Epidermal melanocyte (primary cell): ENCODE results near the gene WASHC4.
"Not testable (repeated sequence)": the region's sequence is repeated elsewhere in the genome, so short reads cannot be mapped to it uniquely, and the experiment has no call there.

Experiments used
- DNase-seq: peaks from one replicate; pipeline ENCODE4 v3.0.0; 2011; ENCODE audit warnings: low spot score; ENCODE audit not compliant: insufficient read length

Gene WASHC4

DNA sequence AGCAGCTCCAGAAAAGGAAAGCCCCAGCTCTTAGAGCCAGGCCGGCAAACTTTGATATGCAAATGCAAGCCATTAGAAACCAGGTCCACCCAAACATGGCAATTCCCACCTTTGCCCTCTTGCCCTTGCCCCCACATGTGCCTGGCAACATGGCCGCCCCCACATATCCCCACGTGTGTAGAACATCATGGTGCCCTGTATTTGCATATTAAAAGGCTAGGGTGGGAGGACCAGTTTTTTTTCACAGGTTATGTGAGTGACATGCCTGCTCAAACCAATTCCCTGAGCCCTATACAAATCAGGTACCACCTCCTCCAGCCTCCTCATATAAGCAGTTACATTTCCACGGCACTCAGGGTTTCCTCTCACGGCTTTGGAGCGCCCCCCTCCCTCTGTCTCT is 17.2 kb upstream of the WASHC4 start:
- no peak for DNase-seq

DNA sequence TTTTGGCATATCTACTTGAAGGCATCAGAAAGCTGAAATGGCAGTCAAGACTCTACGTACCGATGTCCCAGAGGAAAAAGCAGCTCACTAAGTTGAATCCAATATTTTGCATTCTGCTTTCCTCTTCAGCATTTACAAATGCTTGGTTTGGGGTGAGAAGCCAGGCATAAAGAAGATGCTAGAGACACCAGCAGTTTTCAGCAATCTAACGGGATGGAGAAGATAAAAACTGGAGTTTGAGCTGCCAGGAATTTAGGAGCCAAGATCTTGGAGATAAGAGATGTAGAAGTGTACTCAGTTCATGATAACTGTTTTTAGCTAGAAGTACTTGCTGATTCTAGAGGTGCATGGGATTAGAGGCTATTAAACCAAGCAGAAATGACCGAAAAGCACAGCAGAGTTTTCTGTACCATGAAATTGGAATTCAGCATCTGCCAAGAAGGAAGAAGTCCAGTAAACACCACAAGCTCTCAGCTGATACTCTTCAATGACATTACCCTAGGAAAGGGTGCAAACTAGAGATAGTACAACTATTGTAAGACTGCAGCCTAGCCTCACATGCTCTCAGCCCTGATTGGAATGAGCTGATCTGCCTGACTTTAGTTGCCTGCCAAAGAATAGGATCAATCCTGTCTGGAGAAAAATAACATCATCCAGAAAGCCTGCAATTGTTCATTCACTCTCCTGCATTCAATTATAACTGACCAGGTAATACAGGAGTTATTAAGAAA is 15.9 kb upstream of the WASHC4 start:
- peak; percentile 47 for DNase-seq

DNA sequence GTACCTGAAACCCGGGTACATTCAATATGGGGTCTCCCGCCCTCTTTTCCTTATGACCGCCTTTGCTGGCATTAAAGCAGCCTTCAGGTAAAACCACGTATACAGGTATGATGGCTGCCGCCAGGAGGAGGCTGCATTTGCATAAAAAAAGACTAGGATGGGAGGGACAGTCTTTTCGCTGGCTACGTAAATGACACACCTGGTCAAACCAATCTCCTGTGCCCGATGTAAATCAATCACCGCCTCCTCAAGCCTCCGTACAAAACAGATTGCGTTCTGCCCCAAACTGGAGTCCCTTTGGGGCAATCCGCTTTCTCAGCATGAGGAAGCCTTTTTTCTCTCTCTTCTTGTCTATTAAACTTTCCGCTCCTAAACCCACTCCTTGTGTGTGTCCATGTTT is 15.2 kb upstream of the WASHC4 start:
- no peak for DNase-seq

DNA sequence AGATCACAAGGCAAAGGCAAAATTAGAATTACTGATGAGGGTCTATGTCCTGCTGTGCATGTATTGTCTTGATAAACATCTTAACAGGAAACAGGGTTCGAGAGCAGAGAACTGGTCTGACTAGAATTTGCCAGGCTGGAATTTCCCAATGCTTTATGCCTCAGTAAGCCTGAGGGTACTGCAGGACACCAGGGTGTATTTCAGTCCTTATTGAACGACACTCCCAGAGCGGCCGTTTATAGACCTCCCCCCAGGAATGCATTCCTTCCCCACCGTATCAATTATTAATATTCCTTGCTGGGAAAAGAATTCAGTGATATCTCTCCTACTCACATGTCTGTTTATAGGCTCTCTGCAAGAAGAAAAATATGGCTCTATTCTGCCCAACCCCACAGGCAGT is 12.2 kb upstream of the WASHC4 start:
- DNase-seq, result not testable (repeated sequence)

DNA sequence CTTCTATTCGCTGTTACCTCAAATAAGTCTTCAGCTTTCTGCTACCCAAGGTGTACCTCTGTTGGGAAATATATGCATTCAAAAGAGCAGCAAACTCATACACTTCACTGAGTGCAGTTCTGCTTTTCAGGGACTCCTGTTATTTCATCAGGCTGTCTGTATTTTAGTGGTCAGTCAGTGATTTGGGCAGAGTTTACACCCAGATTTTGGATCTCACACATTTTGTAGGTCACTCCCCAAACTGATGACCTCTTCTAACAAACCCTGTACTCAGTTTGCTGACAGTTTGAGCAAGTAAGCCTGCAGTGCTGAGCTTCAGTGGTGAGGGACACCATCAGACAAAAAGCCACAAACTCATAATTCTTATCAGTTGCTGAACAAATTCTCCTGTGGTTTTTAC is 8.2 kb upstream of the WASHC4 start:
- no peak for DNase-seq

DNA sequence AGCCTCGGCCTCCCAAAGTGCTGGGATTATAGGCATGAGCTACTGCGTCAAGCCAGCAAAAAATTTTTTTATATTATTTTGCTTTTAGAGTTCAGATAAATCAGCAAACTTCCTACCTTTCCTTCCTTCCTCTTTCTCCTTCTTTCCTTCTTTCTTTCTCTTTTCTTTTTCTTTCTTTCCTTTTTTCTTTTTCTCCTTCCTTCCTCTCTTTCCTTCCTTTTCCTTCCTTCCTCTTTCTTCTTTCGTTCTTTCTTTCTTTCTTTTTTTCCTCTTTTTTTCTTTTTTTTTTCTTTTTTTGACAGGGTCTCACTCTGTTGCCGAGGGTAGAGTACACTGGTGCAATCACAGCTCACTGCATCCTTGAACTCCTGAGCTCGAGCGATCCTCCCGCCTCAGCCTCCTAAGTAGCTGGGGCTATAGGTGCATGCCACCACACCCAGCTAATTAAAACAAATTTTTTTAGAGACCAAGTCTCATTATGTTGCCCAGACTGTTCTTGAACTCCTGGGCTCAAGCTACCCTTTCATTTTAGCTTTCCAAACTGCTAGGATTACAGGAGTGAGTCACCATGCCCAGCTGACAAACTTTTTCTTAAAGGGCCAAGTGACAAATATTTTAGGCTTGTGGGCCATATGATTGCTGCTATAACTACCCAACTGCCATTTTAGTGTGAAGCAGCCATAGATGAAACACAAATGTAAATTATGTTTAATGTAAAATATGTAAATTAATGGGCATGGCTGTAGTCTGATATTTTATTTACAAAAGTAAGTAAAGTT is 7.1 kb upstream of the WASHC4 start:
- DNase-seq, result no peak

DNA sequence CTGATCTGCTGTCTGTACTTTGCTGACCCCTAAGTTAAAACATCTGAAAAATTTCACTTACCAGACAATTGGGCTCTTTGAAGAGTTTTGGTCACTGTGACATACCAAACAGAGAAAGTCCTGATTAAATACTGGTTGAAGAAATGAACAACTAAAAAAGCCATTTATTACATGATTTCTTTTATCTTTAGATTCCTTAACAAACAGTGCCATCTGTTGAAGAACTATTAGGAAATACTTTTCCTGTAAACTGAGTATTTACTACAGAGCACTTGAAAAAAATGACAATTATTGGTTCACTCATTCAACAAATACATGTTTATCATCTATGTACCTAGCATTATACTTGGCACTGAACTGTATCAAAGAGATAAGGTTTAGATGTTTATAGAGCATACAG is 6.5 kb upstream of the WASHC4 start:
- DNase-seq, result peak; percentile 38

DNA sequence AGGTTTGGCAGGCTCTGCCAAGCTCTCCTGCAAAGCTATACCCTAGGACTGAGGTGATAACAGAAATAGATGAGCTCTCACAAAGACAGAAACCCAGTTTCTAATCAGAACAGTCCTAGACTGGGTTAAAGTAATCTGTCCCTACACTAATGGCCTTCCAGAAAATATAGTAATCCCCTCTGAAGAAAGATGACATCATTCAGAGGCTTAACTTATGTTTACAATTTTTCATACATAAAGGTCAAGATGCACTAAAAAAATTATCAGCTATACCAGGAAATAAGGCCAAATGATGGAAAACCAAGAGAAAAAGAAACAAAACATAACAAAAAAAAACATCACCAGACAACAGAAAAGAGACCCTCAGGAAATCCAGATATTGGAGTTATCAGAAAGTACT is 4.9 kb upstream of the WASHC4 start:
- no peak for DNase-seq

DNA sequence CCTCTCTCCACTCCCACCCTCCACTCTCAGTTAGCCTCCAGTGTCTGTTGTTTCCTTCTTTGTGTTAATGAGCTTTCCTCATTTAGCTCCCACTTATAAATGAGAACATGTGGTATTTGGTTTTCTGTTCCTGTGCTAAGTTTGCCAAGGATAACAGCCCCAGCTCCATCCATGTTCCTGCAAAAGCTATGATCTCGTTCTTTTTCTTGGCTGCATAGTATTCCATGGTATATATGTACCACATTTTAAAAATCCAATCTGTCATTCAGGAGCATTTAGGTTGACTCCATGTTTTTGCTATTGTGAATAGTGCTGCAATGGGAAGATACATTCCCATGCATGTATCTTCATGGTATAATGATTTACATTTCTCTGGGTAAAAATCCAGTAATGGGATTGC is 2.8 kb upstream of the WASHC4 start:
- no peak for DNase-seq

DNA sequence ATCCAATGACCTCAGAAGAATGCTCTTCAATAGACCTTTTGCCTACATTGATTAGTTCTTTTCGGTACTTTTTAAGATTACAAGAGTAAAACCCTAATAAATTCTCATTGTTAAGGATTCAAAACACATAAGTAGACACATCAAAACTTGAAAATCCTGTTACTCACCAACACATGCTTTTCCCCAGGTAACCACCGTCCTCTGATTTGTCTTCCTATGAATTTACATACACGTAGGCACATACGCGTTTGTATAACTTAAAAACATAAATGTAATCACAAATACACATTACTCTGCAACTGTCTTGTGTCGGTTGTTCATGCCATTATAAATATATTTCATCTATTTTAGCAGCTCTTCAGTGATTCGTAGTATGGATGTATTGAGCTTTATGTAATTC is 910 bp upstream of the WASHC4 start:
- DNase-seq, result no peak

DNA sequence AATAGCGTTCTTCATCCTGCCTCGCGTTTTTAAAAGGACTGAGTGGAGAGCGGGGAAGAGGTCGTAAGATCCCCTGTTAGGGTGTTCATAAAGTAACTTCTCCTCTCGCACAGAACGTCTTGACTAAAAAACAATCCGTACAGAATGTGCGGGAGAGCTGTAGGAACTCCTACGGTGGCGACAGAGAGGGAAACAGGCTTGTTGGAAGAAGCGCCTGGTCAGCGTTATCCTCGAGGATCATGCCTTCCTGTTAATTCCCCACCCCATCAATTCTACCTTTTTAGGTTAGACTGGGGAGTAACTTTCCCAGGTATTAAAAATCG is 399 bp upstream of the WASHC4 start:
- no peak for DNase-seq

DNA sequence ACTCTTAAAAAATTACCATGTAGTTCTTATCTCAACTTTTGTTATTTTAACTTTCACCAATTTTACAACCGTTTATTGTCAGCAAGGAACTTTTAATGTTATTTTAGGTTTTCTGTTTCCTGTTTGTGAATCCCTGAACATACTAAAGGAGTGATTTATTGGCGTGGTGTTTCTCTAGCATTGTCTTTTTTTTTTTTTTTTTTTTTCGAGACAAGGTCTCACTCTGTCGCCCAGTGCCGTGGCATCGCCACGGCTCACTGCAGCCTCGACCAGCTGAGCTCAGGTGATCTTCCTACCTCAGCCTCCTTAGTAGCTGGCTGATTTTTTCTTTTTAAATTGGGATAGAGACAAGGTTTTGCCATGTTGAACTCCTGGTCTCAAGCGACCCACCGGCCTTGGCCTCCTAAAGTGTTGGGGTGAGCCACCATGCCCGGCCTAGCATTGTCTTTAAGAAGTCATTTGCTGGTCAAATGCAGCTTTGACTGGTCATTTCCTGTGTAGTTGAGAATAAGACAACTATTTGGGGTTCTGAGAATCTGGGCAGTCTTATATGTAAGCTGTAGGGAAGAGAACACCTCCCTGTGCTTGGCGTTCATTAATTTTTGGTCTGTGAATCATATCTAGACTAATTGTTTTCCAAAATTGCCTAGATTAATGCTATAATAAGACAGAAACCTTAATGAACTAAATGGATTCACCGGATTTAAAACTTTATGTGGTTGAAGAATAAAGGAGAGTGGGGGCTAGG is 2.1 kb downstream of the WASHC4 start:
- no peak for DNase-seq

DNA sequence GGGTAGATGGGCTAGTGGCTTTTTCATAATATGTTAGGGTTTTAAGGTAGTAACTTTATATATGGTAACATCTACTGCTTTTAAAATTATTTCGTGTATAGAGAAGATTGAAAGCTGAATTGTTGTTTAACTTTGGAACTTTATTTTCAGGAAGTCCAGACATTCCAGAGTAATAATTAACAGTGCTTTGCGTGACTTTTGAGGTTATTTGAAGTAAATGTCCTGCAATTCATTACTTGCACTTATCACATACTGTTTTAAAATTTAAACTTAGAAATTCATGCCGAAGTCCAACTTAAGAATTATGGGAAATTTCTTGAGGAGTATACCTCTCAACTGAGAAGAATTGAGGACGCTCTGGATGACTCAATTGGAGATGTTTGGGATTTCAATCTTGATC is 3.3 kb downstream of the WASHC4 start:
- DNase-seq, result no peak

DNA sequence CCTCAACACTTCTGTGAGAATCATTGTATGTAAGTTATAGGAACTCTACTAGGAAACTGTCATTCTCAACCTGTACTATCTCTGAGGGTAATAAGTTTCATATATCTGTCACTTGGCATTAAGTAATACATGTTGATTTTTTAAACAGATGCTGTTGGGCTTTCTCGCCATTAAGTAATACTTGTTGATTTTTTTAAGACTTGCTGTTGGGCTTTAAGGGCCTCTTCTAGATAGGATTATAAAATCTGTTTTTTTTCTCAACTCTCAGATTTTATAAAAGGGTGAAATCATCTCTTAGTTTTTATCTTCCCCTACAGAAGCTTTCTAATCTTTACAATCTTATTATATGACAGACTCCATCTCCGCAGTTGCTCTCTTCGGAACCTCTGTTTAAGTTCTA is 5.6 kb downstream of the WASHC4 start:
- no peak for DNase-seq

DNA sequence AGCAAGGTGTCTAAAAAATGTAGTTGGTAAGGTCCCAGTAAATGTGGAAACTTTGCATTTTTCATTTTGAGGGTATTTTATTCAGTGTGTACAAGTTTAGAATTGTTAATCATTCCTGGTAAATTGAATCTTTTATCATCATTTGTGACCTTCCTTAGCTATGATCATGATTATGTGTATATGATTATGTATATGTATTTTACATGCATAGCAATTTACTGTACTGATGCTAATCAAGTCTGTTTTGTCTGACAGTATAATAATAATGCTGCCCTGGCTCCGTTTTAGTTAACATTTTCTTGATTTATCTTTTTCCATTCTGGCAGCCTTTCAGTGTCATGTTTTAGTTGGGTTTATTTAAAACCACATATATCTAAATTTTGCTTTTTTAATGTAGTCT is 9.4 kb downstream of the WASHC4 start:
- DNase-seq, result no peak

DNA sequence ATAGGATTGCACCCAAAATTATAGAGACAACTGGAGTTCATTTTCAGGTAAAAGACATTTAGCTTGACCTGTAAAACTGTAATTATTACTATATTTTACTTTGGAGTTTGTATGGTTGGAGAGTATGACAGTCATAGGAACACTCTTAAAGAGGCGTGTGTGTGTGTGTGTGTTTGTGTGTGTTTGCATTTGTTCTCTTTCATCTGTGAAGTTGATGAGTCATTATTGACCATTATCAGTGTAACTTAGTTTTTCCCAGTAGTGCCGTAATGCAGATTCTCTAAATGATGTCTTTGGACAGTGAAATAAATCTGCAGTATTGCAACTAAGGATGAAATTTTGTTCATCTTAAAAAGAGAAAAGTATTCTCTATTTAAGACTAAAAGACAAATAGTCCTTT is 13.0 kb downstream of the WASHC4 start:
- DNase-seq, result no peak

DNA sequence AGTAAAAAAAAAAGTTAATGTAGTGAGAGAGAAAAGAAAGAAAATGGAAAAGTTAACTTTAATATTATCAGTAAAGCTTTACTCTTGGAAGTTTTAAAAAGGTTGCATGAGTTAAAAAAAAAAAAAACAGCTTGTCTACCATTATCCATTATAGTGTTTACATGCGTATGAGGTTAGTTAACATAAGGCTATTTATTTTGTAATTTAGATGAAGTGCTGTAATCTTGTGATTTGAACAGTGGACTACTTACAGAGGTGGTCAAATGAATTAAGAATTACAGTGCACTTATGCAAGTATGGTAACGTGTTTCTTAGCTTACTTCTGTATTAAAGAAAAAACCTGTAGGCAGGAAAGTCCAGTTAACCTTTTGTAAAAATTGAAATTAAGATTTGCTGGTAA is 30.7 kb downstream of the WASHC4 start:
- DNase-seq, result no peak

DNA sequence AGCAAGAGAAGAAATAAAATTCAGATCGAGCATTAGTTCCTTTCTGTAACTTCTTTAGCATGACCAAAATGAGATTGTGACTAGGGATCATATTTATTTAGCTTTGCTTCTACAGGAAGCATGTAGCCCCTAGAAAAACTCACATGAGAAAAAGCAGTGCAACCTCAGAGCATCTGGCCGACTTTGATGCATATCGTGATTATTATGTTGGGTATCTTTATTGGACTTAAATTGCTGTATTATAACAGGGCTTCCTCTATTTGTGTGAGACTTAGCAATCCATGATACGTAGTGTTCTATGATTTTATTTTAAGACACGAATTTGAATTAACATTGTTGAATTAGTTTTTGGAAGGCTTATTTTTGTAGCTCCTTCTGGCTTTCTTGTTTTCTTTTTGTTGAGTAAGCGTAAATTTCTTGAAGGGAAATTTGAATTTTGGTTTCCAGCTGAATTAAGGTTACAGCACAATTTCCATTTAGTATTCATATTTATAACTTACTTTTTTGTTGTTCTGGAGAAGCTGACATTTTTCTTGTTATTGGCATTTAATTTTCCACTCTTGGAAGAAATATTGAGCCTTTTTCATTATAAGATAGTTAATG is 33.9 kb downstream of the WASHC4 start:
- DNase-seq, result no peak

DNA sequence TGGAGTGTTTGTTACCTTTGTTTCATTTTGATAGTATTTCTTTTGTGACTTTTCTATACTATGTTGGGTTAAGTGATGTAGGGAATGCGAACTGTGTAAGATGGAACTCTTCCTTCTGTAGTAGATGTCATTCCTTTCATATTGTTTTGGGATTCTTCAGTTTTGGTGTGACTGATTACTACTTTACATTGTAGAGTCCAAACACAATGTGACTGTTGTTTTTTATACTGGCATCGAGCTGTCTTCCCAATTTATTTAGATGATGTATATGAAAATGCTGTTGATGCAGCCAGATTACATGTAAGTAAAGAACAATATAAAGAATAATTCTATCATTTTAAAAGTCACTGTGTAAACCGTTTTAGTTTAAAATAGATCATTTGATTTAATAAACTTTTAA is 34.7 kb downstream of the WASHC4 start:
- DNase-seq, result no peak

DNA sequence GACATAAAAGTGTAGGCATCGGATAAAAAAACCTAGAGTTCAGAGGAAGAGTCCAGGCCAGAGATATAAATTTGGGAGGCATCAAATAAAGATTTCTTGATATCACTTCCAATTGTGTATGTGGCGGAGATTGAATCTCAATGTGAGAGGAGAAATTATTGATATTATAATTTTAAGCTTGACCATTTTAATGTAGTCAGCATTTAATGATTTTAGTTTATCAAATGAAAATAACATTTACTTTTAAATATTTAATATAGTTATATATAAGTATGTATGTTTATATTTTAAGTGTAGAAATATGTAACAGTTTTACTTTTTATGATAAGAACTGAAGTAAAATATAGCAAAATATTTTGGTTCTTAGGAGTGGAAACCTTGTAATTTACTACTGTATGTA is 48.7 kb downstream of the WASHC4 start:
- DNase-seq, result no peak

DNA sequence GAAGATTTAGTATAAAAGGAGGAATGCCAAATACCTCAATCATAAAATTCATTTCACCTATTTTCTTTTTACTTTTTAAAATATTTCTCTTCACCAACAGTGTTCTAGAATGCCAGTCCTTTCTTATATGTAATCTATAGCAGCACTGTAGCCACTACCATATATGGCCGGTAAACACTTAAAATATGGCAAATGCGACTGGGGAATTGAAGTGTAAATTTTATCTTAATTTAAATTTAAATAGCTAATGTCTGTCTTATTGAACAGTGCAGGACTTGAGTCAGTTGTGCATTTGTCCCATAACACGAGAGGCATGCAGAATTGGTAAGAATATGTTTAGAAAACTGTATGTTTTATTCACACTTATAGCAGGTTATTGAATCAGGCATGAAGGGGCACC is 50.1 kb downstream of the WASHC4 start:
- no peak for DNase-seq

DNA sequence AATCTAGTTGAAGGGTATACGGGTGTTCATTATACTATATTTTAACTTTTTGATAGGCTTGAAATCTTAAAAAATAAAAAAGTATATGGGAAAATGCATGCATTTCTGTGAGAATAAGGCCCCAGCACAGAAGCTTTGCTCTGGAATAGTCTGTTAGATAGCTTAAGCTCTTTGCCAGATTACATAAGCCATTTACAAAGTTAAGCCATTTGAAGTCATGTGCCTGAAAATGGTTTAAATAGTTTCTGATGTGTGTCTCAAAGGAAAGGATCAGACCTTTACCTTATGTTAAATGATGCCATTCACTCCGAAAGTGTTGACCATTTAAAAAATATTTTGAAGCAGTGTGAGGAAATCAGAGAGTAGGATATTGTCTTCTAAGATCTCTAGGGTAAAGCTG is 51.3 kb downstream of the WASHC4 start:
- no peak for DNase-seq
